ENCODE data around the gene NPEPL1.
"Not testable (repeated sequence)": the region's sequence is repeated elsewhere in the genome, so short reads cannot be mapped to it uniquely, and the experiment has no call there.

The NPEPL1 gene
- 1.9 to 12.7 (median 5.1) reads per million in 17 experiments for total RNA-seq

- peak; percentile 88 to 96 (median 92) for DNase-seq
These were observed at the start of gene NPEPL1 for GRCh38 chr20:58692579-58693225. TSS of gene NPEPL1 (plus strand) at chr20:58692800. CDS start at chr20:58692901, 101 bp downstream.

- DNase-seq: not testable (repeated sequence)
These were observed 49.7 kb upstream of the NPEPL1 start for GRCh38 chr20:58642896-58643295.

GRCh38 chr20:58645412-58645968 is 47.1 kb upstream of the NPEPL1 start:
- DNase-seq: no peak

GRCh38 chr20:58646257-58646656 is 46.3 kb upstream of the NPEPL1 start:
- DNase-seq: no peak

- no peak for DNase-seq
These were observed 45.9 kb upstream of the NPEPL1 start for GRCh38 chr20:58646703-58647102.

- DNase-seq: peak in 3 of 4 experiments; percentile 9 to 37 (median 26)
These were observed 45.3 kb upstream of the NPEPL1 start for GRCh38 chr20:58647162-58647795.

GRCh38 chr20:58647796-58648501 is 44.7 kb upstream of the NPEPL1 start:
- no peak for DNase-seq

GRCh38 chr20:58648502-58648825 is 44.1 kb upstream of the NPEPL1 start:
- not testable (repeated sequence) for DNase-seq

- DNase-seq: peak; percentile 29 to 60 (median 48)
These were observed 43.1 kb upstream of the NPEPL1 start for GRCh38 chr20:58649288-58650180.

GRCh38 chr20:58650181-58650775 is 42.3 kb upstream of the NPEPL1 start:
- peak; percentile 18 to 66 (median 40) for DNase-seq

- DNase-seq: peak; percentile 93 to 97 (median 96)
These were observed 41.6 kb upstream of the NPEPL1 start, which contains the start of gene STX16 for GRCh38 chr20:58650776-58651558. TSS of gene STX16 (plus strand) at chr20:58651283. CDS start at chr20:58652007, 724 bp downstream.

GRCh38 chr20:58651559-58651945 is 41.0 kb upstream of the NPEPL1 start:
- no peak for DNase-seq

- DNase-seq: peak; percentile 77 to 89 (median 85)
These were observed 40.5 kb upstream of the NPEPL1 start for GRCh38 chr20:58651946-58652605.

- DNase-seq: no peak
These were observed 39.9 kb upstream of the NPEPL1 start for GRCh38 chr20:58652606-58653294.

GRCh38 chr20:58654337-58654736 is 38.3 kb upstream of the NPEPL1 start:
- no peak for DNase-seq

GRCh38 chr20:58655328-58656107 is 37.1 kb upstream of the NPEPL1 start:
- DNase-seq: no peak

GRCh38 chr20:58656831-58657230 is 35.8 kb upstream of the NPEPL1 start:
- DNase-seq: no peak

- DNase-seq: no peak
These were observed 35.3 kb upstream of the NPEPL1 start for GRCh38 chr20:58657262-58657661.

GRCh38 chr20:58657986-58658385 is 34.6 kb upstream of the NPEPL1 start:
- no peak for DNase-seq

Measured in suppressor macrophage (primary cell).